PFSK-1 (cell line): ENCODE results near the gene SPG11.

Experiments
- POLR2AphosphoS5 ChIP-seq: IDR thresholded peaks from 2 replicates; pipeline ENCODE4 v1.6.1; 2012; ENCODE audit warnings: low read depth, mild to moderate bottlenecking, control low read depth, low read length, moderate library complexity
- REST ChIP-seq, 2 experiments: IDR thresholded peaks; 2 replicates each; pipeline versions ENCODE4 v1.6.1 to v1.8.0; 2011 to 2012; ENCODE audit warnings: low read depth in 2 of 2, low read length in 2 of 2, control low read depth in 1 of 2, inconsistent platforms in 1 of 2, mild to moderate bottlenecking in 1 of 2, moderate library complexity in 1 of 2; ENCODE audit not compliant: insufficient read depth in 1 of 2

- TF ChIP-seq REST (IDR thresholded peaks at IDR 0.05; ENCODE audit: insufficient read depth in 1 of 2, low read depth in 2 of 2, low read length in 2 of 2) (no peak), POLR2AphosphoS5 (no peak)
Measured at GRCh38 chr15:44519537-44519936, 143.9 kb downstream of the SPG11 start.
